GM21360 (cell line): ENCODE results near the gene TSPEAR.
"Not testable (repeated sequence)": the region's sequence is repeated elsewhere in the genome, so short reads cannot be mapped to it uniquely, and the experiment has no call there.

ENCODE experiments used
- ATAC-seq: cut with Tn5 transposase; IDR thresholded peaks from one replicate; pipeline ENCODE4 v1.9.1; 2021; ENCODE audit warnings: mild to moderate bottlenecking, moderate library complexity; ENCODE audit not compliant: unreplicated experiment

Gene TSPEAR

DNA sequence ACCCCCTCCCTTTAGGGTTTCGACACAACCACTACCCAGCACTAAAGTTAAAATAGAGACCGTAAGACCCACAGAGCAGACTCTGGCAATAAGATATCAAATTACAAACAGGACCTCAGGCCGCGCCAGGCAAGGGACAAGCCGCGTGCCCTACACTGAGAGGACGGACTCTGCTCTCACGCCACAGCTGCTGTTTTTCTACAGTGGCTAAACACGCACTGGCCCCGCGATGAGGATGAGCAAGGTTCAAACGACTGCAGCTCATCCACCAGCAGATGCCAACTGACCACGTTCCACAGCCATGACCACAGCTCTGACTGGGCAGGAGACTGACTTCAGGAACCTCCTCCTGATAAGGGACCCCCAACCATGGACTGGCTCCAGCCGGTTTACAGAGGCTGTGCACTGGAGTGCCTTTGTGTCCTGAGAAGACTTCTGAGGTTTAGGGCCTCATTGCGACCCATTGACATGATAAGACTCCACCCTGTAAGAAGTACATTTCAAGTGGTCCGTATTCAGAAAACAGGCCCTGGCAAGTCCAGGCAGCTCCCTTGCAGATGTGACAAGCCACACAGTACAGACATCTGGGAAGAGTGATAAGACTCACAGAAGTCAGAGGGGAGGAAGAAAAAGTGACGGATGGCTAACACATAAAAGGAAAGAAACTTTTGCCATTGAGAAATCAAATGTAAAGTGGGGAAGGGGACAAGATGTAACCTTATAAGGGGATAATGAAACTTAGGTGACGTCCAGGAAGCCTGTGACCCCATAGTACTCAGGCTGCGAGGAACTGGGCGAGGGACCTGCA is 117.6 kb downstream of the TSPEAR start:
- ATAC-seq: no peak

DNA sequence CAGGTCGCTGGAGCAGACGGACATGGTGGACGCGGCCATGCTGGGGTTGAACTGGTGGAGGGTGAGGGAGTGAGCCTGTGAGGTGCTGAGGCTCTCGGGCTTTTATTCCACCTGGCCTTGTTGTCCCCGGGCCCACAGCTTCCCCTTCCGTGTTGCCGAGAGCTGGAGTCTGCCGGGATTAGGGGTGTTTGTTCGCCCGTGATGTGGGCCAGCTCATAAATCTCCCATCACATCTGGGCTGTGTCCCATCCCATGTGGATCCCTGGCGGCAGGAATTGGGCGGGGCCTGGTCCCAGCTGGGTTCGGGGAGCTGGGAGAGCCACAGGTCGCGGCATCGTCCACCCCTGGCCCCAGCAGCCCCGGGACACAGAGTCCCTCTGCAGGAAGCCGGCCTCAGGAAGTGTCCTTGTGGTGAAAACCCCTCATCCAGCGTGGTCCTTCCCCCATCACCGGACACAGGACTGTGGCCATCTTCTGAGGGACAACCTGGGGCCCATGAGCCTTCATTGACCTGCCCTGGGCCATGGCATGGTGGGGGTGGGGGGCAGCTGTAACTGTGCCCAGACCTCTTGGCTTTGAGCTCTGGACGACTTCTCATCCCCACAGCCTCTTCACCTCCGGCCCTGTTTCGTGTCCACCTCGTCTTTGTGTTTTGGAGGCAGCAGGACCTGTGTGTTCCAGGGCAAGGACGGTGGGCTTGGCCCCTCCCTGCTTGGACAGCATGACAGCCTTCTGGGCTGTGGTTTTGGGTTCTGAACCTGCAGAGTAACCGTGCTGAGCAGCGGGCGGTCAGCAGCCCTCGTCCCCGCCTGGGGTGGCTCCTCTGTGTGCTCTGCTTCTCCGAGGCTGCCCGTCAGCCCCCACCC is 118.7 kb downstream of the TSPEAR start, which contains the start of gene KRTAP10-6:
Gene KRTAP10-6, minus strand, starts transcription at position 60 of the 866 bp plus-strand sequence. Its CDS starts 21 bp downstream, at position 39.
- ATAC-seq: no peak

DNA sequence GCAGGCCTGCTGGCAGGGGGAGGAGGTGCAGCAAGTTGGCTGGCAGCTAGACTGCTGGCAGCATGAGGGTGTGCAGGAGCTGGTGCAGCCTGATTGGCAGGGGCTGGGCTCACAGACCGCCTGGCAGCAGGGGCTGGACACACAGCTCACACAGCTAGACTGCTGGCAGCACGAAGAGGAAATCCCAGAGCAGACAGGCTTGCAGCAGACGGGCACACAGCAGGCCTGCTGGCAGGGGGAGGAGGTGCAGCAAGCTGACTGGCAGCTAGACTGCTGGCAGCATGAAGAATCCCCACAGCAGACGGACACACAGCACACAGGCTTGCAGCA is 119.6 kb downstream of the TSPEAR start:
- ATAC-seq: not testable (repeated sequence)

DNA sequence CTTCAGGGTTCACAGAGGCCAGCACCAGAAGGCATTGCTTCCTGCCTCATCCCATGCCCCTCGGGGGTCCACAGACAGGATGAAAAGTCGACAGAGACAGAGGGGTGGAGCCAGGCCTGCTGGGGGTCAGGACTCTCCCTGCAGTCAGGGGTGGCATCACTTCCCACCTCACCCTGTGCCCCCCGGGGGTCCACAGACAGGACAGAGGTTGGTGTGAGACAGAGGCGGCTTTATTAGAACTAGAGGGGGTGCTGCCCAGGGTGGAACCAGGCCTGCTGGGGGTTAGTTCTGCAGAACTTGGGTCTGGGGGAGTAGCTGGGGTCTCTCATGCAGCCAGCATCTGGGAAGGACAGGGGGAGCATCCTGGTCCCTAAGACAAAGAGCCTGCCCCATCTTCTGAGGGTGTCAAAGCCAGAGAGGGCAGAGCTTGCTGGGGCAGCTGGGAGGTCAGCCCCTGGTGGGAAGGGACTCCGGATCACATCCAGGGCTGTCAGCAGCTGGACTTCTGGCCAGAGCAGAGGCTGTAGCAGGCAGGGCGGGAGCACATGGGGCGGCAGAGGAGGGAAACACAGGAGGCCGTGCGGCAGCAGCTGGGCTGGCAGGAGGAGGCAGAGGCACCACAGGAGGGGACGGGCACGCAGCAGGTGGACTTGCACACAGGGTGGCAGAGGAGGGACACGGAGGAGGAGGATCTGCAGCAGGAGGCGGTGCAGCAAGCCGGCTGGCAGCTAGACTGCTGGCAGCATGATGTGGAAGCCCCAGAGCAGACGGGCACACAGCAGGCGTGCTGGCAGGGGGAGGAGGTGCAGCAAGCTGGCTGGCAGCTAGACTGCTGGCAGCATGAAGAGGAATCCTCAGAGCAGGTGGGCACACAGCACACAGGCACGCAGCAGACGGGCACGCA is 120.2 kb downstream of the TSPEAR start:
- ATAC-seq: not testable (repeated sequence)

GRCh38 chr21:44590311-44590721 is 121.1 kb downstream of the TSPEAR start:
- no peak for ATAC-seq

DNA sequence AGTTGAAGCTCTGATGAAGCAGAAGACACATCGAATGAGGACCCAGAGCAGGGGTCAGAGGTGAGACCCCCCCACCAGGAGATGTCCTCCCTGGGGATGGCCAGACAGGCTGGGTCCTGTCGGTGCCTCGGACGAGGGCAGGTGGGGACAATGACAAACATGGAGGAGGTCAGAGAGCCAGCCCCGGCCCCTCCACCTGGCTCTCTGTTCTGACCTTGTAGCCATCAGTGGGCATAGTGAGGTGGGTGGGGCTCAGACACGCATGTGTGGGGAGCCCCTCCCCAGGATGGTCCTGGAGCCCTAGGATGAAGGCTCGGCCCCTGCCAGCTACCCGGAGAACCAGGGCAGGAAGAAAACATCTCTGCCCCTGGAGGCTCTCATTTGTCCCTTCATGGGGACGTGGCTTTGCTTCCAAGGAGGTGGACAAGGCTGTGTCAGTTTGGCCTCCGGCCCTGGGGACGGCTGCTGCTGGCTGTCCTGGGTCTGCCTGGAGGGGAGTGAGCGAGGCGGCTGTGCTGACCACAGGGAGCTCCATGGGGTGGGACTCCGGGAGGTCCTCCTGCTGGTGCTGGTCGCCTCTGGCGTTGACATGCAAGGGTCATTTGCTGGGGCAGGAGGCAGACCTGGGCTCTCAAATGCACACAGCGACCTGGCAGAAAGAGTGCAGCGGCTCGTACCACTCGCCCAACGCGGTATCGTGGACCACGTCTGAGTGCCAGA is 121.6 kb downstream of the TSPEAR start:
- no peak for ATAC-seq

DNA sequence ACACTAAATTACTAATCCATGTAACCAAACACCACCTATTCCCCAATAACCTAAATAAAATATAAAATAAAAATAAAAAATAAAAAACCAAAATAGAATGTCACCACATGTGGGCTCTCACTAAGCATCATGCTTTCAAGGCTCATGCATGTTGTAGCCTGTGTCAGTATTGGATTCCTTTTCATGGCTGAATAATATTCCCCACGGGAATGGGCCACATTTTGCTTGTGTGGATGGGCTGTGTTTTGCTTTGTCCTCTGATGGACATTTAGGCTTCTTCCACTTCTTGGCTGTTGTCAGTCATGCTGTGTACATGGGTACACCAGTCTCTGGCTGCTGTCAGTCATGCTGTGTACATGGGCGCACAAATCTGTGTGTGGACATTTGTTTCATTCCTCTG is 122.3 kb downstream of the TSPEAR start:
- ATAC-seq: no peak

GRCh38 chr21:44585892-44586291 is 125.5 kb downstream of the TSPEAR start:
- no peak for ATAC-seq

GRCh38 chr21:44583800-44584147 is 127.6 kb downstream of the TSPEAR start:
- no peak for ATAC-seq

DNA sequence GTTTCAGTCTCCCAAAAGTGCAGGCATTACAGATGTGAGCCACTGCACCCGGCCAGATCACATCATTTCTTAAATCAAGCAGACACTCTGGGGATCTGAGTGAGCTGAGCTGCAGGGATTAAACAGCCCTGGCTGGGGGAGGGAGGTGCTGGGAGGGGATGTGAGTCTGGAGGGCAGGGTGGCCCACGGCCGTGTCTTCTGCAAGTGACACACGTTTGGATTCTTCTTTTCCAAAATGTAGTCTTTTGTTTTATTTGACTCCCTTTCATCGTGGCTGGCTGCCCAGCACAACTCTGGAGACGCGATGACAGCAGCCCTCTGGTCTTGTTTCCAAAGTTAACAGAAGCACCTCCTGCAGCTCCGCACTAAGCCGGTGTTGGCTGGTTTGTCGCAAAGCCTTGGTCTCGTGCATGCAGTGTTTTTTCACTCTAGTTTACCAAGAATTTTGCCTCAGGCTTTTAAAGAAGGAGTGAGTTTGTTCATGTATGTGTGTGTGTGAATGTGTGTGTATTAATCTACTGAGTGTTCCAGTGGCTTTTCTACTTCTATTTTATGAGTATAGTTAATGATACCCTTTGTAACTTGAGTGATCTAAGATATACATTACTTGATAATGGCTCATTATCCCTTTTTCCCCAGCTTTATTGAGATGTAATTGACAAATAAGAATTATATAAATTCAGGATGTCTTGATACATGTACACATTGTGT is 128.1 kb downstream of the TSPEAR start:
- no peak for ATAC-seq

DNA sequence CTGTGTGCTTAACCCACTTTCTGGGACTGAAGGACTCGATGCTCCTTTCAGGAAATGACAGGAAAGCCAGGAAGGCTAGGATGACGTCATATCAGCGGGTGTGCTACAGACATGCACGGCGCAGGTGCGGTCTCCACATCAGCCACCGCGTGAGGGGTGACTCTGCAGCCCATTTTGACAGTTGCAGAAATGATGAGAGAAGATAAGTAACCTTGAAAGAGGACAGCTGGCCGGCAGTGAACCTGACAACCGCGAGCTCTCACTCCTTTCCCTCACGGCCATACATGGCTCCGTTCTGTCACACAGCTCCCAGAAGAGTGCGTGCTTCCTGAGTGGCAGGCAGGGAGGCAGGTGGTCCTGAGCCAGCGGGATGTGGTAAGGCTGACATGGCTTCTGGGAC is 129.3 kb downstream of the TSPEAR start:
- no peak for ATAC-seq

DNA sequence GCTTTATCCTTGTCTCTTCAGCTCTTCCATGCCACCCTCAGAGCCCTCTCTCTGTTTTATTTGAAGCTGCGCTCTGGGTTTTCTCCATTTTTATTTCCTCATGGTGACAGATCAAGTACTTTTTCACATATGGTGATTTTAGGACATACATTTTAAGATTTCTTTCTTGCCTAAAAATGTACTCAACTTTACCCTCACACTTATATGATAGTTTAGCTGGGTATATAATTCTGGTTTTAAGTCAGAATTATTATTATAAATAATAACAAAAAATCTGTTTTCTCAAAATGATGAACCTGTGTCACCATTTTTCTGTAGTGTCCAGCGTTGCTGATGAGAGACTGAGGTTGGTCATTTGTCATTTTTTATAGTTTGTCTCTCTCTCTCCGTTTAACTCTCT is 130.2 kb downstream of the TSPEAR start:
- ATAC-seq: no peak

GRCh38 chr21:44580231-44580821 is 131.0 kb downstream of the TSPEAR start, which contains the start of gene KRTAP10-5:
Gene KRTAP10-5, minus strand, starts transcription at chr21:44580604. Its CDS starts 26 bp downstream, at chr21:44580578.
- ATAC-seq: not testable (repeated sequence)

DNA sequence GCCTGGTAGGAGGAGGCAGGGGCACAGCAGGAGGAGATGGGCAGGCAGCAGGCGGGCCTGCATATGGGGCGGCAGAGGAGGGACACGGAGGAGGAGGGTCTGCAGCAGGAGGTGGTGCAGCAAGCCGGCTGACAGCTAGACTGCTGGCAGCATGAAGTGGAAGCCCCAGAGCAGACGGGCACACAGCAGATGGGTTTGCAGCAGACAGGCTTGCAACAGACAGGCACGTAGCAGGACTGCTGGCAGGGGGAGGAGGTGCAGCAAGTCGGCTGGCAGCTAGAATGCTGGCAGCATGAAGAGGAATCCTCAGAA is 131.6 kb downstream of the TSPEAR start:
- no peak for ATAC-seq

DNA sequence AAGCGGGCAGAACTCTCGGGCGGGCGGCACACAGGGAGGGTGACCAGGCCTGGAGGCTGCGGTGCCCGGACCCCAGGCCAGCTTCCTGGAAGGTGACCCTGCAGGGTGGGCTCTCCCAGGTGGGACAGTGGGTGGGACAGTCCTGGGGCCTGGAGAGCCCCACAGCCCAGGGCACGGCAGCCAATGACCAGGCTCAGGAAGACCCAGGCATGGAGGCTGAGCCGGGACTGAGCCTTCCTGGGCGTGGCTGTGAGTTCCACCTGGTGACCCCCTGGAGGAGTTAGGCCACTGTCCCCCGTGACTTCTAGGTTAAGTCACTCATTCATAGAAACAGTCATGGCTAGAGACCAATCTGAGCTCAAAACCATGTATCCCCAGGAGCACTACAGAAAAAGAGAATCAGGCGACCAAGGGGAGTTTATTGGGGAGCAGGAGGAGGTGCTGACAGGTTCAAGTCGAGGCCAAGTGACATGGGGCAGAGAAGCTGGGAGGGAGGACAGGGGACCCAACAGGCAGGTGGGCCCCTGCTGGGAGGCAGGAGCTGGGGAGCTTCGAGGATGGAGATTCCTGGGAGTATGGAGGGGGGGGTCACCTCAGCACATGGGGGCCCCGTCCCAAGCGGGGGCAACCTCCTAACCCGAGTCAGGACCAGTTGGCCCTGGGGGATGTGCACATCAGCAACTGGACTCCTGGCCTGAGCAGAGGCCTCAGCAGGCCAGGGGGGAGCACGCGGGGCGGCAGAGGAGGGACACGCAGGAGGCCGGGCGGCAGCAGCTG is 132.1 kb downstream of the TSPEAR start:
- no peak for ATAC-seq

DNA sequence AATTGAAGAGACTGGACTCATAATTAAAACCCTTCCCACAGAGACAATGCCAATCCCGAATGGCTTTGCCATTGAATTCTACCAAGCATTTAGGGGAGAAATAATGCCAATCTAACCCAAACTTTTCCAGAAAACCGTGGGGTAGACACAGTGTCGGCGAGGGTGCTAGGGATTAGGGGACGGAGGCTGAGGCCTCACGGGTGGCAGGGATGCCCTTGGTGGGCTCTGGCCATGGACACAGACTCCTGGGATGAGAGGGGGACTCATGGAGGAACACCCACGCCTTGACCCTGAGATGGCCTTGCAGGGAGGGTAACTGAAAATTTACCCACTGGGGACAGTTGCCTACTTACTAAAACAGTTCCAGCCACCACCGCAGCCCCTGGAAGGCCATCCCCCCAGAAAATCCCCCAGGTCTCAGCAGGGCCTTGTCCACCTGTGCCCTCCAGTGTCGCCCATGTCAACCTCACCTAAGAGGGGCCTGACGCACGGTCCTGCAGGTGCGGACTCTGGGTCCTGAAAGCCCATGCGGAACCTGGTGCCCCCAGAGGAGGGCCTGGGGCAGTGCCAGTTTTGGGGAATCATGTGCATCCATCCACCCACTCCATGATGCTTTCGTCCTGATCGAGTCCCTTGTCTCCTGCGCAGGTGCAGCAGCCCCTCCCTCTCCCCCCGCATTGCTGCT is 132.9 kb downstream of the TSPEAR start:
- no peak for ATAC-seq

GRCh38 chr21:44576025-44576420 is 135.3 kb downstream of the TSPEAR start:
- ATAC-seq: no peak
